Measurements from ENCODE around the gene DNAI2.

The DNAI2 gene

GRCh38 chr17:74274060-74274708 is at the start of gene DNAI2:
Gene DNAI2, plus strand, starts transcription at chr17:74274234. Its CDS starts 7,584 bp downstream, at chr17:74281818.
- no peak for DNase-seq (ENCODE audit: low spot score)

GRCh38 chr17:74224959-74225725 is 48.9 kb upstream of the DNAI2 start:
- DNase-seq (ENCODE audit: low spot score), result no peak

- no peak for DNase-seq (ENCODE audit: low spot score)
These were observed 47.8 kb upstream of the DNAI2 start for GRCh38 chr17:74226252-74226651.

- no peak for DNase-seq (ENCODE audit: low spot score)
These were observed 46.6 kb upstream of the DNAI2 start for GRCh38 chr17:74227271-74228080.

- no peak for DNase-seq (ENCODE audit: low spot score)
These were observed 45.6 kb upstream of the DNAI2 start for GRCh38 chr17:74228306-74228978.

- no peak for DNase-seq (ENCODE audit: low spot score)
These were observed 43.1 kb upstream of the DNAI2 start for GRCh38 chr17:74230896-74231295.

- DNase-seq (ENCODE audit: low spot score), result no peak
These were observed 41.8 kb upstream of the DNAI2 start for GRCh38 chr17:74231928-74232907.

- DNase-seq (ENCODE audit: low spot score), result no peak
These were observed 40.1 kb upstream of the DNAI2 start for GRCh38 chr17:74233937-74234336.

GRCh38 chr17:74234486-74234885 is 39.5 kb upstream of the DNAI2 start:
- DNase-seq (ENCODE audit: low spot score), result no peak

- DNase-seq (ENCODE audit: low spot score), result peak; percentile 86
These were observed 38.9 kb upstream of the DNAI2 start for GRCh38 chr17:74235040-74235581.

GRCh38 chr17:74235911-74236371 is 38.1 kb upstream of the DNAI2 start:
- peak; percentile 49 for DNase-seq (ENCODE audit: low spot score)

GRCh38 chr17:74237321-74237720 is 36.7 kb upstream of the DNAI2 start:
- DNase-seq (ENCODE audit: low spot score), result no peak

GRCh38 chr17:74239172-74239571 is 34.9 kb upstream of the DNAI2 start:
- DNase-seq (ENCODE audit: low spot score), result no peak

- DNase-seq (ENCODE audit: low spot score), result no peak
These were observed 33.3 kb upstream of the DNAI2 start for GRCh38 chr17:74240618-74241205.

GRCh38 chr17:74241431-74241830 is 32.6 kb upstream of the DNAI2 start:
- peak; percentile 78 for DNase-seq (ENCODE audit: low spot score)

GRCh38 chr17:74241847-74242246 is 32.2 kb upstream of the DNAI2 start:
- DNase-seq (ENCODE audit: low spot score), result no peak

- peak; percentile 77 for DNase-seq (ENCODE audit: low spot score)
These were observed 30.9 kb upstream of the DNAI2 start for GRCh38 chr17:74243013-74243755.

GRCh38 chr17:74244128-74244527 is 29.9 kb upstream of the DNAI2 start:
- DNase-seq (ENCODE audit: low spot score), result no peak

- DNase-seq (ENCODE audit: low spot score), result peak; percentile 94
These were observed 29.5 kb upstream of the DNAI2 start for GRCh38 chr17:74244548-74244947.

Data from Ammon's horn (tissue), 1 donor.